ENCODE results near the gene TMEM170B.

Gene TMEM170B

GRCh38 chr6:11622156-11622555 is 84.6 kb downstream of the TMEM170B start:
- DNase-seq = no peak

DNA sequence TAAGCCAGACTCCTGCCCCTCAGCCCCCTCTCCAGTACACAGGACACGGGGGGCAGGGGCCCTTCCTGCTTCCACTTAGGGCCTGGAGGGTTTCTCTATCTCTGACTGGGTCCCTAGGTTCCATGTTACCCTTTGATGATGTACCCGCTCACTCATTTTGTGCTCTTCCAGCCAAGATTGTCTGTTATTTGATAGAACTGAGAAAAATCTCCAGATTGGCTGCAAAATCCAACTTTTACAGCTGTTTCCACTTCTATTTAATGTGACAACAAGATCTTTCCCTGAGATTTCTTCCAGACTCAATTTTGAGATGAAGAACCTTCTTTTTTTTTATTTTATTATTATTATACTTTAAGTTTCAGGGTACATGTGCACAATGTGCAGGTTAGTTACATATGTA is 85.7 kb downstream of the TMEM170B start:
- no peak for DNase-seq

- DNase-seq = no peak
Observed at GRCh38 chr6:11625302-11625701, 87.8 kb downstream of the TMEM170B start.

- no peak for DNase-seq
Observed at GRCh38 chr6:11626356-11626755, 88.8 kb downstream of the TMEM170B start.

GRCh38 chr6:11628562-11628961 is 91.0 kb downstream of the TMEM170B start:
- DNase-seq = no peak

GRCh38 chr6:11631008-11631407 is 93.5 kb downstream of the TMEM170B start:
- no peak for DNase-seq

DNA sequence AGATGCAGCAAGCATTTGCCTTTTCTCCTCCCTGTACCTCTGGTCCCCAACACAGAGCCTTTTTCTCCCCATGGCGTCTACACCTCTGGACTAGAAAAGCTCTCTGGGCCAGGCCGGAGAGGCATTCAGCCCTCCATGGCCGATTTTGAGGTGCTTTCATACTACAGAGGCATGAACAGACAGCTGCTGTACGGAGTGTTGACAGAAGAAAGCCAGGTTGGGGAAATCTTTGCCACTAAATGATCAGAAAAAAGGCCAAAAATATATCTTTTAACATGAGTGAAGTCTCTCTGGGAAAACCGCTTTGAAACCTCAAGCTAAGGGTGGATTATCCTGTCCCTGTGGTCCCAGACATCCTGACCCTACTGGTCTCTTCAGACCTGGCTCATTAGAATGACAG is 94.0 kb downstream of the TMEM170B start:
- no peak for DNase-seq

- no peak for DNase-seq
Observed at GRCh38 chr6:11632231-11632630, 94.7 kb downstream of the TMEM170B start.

DNA sequence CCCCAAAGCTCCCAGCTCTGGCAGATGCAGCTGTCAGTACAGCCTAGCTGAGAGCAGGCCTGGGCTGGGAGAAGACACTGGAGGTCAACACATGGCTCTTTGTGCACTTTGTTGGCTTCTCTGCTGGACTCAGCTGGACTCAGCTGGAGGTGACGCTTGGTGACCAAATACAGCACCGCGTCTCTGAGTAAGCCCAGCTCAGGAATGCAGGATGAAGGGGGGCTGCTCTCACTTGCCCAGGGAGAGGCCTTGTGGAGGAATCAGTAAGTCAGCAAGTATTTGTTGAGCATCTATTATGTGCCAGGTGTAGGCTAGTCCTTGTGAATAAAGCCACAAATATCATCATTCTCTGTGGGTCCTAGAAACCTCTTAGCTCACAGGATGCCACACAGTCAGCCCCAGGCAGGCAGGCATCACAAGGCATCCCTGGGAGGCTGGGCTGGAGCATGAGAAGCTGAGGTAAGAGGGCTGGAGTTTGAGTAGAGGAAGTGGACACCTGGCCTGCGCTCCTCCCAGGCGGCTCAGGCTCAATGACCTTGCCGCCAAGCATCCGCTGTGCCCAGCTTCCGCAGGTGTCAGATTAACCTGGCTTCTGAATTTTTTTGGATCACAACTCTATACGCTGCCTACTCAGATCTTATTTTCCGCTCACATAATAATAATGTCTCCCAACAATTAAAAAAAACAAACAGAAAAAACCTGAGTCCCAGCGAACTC is 95.4 kb downstream of the TMEM170B start:
- DNase-seq = no peak
